GM18508 (cell line): ENCODE measurements around the gene LTV1.
"Not testable (repeated sequence)": the region's sequence is repeated elsewhere in the genome, so short reads cannot be mapped to it uniquely, and the experiment has no call there.

ENCODE experiments used
- ATAC-seq: cut with Tn5 transposase; IDR thresholded peaks from one replicate; pipeline ENCODE4 v1.9.1; 2021; ENCODE audit warnings: moderate number of reproducible peaks; ENCODE audit not compliant: insufficient read depth, unreplicated experiment

Gene LTV1

DNA sequence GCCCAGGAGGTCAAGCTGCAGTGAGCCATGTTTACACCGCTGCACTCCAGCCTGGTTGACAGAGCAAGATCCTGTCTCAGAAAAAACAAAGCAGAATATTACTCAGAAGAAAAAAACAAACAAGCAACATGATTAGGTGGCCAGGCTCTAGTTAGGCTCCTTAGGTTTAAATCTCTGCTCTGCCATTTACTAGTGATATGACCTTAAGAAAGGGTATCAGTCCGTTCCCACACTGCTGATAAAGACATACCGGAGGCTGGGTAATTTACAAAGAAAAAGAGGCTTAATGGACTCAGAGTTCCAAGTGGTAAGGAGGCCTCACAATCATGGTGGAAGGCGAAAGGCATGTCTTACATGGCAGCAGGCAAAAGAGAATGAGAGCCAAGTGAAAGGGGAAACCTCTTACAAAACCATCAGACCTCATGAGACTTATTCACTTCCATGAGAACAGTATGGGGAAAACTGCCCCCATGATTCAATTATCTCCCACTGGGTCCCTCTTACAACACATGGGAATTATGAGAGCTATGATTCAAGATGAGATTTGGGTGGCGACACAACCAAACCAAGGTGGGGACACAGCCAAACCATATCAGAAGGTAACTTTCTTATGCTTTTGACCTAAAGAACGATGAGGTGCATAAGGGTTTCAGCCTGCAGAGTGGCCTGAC, 2.4 kb upstream of the LTV1 start:
- no peak for ATAC-seq

DNA sequence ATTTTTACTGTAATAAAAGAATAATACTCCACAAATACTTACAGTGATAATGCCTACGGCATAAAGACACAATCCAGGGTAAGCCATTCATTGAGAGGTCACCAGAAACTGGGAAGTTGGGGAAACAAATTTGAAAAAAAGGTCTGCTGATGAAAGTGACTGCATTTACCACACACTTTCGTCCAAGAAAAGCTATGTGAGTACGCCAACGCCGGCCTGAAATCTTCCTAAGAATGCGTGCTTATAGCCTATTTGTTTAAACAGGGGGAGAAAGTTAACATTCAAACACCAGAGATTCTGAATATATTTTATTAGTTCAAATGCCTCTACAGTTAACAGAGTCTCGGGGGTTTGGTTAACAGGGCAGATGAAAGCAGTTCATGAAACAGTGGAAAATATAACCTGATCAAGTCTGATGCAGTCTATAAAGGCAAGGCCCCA, 657 bp upstream of the LTV1 start:
- no peak for ATAC-seq

DNA sequence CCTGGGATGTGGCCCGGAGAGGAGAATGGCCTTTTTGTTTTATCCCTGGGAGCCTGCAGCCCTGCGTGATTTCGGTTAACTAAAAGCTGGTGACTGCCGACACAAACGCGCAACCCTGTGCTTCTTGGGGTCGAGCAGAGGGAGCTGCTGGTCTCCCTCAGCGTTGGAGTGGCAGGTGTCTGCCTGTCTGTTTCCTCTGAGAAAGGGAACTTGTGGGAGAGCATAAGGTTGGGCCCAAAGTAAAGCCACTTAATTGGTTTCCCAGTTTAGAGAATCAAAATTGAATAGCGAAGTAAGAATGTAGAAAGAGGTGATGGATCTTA, 500 bp downstream of the LTV1 start:
- ATAC-seq, result peak; percentile 2

DNA sequence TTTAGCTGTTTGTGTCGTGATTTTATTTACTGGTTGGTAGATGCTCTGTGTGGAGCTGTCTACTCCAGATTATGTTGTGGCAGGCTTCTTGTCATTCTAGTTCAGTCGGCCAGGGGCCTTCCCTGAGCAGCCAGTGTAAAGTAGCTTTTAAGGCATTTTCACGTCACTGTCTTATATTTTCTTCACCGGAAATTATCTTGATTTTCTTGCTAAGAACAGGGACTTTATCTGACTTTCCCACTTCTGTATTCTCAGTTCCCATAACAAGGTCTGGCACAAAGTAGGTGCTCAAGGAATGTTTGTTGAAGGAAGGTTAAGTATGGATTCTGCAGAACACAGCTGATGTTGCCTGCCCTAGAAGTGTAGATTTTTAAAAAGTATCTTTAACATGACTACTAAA, 868 bp downstream of the LTV1 start:
- no peak for ATAC-seq

DNA sequence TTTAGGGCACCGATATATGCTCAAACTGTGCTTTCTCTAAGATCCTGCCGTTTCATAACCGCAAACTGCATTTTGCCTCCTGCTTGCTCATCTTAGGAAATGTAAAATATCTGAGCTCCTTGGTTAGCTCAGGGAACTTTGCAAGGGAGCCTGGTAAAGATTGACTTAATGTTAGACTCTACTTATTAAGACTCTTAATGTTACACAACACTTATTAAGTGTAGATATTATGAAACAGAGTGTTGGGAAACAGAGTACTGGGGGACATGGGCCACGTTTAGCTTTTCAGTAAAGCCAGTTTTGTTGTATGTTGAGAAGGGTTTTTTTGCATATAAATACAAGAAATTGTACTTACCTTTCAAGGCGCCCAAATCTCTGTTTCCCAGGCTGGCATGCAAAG, 1.9 kb downstream of the LTV1 start:
- no peak for ATAC-seq

DNA sequence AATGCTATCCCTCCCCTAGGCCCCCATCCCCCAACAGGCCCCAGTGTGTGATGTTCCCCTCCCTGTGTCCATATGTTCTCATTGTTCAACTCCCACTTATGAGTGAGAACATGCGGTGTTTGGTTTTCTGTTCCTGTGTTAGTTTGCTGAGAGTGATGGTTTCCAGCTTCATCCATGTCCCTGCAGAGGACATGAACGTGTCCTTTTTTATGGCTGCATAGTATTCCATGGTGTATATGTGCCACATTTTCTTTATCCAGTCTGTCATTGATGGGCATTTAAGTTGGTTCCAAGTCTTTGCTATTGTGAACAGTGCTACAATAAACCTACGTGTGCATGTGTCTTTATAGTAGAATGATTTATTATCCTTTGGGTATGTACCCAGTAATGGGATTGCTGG, 8.6 kb downstream of the LTV1 start:
- ATAC-seq, result not testable (repeated sequence)

DNA sequence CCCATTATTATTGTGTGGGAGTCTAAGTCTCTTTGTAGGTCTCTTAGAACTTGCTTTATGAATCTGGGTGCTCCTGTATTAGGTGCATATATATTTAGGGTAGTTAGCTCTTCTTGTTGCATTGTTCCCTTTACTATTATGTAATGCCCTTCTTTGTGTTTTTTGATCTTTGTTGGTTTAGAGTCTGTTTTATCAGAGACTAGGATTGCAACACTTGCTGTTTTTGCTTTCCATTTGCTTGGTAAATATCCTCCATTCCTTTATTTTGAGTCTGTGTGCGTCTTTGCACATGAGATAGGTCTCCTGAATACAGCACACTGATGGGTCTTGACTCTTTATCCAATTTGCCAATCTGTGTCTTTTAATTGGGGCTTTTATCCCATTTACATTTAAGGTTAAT, 11.9 kb downstream of the LTV1 start:
- not testable (repeated sequence) for ATAC-seq

DNA sequence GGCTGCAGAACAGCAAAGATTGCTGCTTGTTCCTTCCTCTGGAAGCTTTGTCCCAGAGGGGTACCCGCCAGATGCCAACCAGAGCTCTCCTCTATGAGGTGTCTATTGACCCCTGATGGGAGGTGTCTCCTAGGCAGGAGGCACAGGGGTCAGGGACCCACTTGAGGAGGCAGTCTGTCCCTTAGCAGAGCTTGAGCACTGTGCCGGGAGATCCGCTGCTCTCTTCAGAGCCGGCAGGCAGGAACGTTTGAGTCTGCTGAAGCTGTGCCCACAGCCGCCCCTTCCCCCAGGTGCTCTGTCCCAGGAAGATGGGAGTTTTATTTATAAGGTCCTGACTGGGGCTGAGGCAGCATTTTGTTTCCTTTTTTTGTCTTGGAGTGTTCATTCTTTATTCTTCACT, 13.6 kb downstream of the LTV1 start:
- ATAC-seq, result not testable (repeated sequence)

DNA sequence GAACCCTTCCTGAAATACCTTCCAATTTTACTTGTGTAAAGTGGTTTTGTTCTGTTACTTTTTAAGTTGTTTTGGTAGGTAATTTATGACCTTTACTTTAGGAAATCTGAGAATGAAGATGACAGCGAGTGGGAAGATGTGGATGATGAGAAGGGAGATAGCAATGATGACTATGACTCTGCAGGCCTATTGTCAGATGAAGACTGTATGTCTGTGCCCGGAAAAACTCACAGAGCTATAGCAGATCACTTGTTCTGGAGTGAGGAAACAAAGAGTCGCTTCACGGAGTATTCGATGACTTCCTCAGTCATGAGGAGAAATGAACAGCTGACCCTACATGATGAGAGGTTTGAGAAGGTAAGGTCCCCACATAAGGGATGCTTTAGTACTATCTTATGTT, 14.5 kb downstream of the LTV1 start:
- no peak for ATAC-seq

DNA sequence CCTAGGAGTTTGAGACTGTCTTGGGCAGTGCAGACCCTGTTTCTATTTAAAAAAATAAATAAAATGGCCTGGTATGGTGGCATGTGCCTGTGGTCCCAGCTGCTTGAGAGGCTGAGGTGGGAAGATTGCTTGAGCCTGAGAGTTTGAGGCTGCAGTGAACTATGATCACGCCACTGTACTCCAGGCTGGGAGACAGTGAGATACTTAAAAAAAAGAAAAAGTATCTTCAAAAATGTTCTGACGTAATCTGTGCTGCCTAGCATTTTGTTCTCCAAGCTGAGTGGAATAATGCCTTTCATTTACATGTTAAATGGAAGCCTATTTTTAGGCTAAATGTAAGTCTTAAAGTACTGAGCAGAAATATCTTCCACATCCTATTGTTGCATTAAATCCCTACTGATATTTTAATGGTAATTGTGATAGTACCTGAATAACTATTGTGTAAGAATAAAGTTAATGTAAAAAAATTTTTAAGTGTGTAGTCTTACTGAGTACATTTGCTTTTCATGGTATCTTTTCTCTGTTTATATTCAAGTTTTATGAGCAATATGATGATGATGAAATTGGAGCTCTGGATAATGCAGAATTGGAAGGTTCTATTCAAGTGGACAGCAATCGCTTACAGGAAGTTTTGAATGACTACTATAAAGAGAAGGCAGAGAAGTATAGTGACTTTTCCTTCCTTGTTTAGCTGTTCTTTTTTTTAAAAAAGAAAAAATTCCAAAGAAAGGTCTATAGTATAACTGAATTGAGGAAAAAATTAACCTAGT, 16.9 kb downstream of the LTV1 start:
- no peak for ATAC-seq

DNA sequence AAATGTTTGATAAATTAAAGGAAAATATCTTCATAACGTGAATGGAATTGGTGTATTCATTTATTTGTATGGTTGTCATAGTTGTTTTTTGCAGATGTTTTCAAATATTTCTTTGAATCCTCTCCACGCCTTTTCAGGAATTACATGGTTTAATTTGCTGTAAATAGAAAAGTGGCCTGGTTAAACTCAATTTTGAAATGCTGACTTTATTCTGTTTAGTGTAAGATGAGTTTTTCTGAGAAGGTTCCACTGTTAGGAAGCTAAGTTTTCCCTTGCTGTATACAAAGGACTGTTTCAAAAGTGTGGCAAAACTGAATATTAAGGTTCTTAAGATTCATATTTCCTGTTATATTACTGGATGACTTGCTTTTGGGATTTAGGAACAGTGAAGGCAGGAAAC, 20.6 kb downstream of the LTV1 start:
- no peak for ATAC-seq

DNA sequence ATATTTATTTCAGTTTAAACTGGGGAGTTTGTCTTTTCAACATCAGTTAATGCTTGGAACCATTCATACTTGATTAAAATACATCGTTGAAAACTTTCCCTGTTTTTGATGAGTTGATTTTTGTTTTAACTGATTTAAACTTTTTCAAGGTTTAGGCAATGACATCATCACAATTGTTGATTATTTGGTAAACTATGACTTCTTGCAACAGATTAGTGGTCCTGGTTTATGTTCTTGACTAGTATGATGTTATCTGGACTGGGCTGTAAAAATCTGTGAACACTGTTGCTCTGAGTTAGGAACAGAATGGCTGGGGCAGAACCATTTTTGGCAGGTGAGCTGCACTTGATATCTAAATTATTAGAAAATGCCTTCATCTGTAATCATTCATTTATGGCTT, 21.1 kb downstream of the LTV1 start, which contains the start of gene ZC2HC1B:
Gene ZC2HC1B, plus strand, starts transcription at position 241 of the 400 bp plus-strand sequence. Its CDS starts 66 bp downstream, at position 307.
- ATAC-seq, result no peak

DNA sequence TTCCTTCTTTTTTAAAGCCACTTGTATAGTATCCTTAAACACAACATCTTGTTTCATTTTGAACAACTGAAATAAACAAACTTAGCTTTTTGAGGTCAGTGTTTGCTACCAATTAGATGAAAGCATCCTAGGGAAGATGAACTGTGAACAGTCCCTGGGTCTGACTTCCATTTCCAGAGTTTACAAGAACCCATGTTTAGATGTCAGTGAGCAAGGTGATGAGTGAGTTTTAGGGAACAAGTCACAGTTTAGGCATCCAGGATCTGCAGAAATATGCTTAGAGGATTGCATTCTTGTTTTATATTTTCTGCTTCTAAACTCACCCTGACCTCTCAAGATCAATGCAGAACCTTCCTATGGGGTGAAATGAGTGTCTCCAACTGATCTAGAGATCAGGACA, 24.1 kb downstream of the LTV1 start:
- ATAC-seq, result no peak

DNA sequence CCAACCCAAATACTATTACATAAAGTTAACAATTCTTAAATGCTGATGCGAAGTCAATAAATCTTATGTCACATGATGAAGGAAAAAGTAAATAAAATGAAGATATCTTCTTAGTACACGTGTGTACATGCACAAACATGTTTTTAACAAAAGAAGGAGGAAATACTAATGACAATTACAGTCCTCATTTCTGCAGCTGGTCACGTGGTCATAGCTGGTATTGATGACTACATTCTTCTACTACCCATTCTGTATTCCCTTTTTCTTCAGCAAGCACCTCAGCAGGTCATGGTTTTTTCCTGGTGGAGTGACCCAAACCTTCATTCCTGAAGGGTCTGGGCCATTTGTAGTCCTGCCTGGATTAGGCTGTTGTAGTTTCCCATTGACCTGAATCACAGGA, 25.7 kb downstream of the LTV1 start:
- not testable (repeated sequence) for ATAC-seq

DNA sequence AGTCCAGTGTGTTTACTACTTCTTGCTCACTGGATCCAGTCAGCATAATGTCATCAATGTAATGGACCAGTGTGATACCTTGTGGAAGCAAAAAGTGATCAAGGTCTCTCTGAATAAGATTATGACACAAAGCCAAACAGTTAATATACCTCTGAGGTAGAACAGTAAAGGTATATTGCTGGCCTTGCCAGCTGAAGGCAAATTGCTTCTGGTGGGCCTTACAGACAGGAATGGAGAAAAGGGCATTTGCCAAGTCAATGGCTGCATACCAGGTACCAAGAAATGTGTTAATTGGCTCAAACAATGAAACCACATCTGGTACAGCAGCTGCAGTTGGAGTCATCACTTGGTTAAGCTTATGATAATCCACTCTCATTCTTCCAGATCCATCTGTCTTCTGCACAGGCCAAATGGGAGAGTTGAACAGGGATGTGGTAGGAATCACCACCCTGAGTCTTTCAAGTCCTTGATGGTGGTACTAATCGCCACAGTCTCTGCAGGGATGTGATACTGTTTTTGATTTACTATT, 28.1 kb downstream of the LTV1 start:
- not testable (repeated sequence) for ATAC-seq

DNA sequence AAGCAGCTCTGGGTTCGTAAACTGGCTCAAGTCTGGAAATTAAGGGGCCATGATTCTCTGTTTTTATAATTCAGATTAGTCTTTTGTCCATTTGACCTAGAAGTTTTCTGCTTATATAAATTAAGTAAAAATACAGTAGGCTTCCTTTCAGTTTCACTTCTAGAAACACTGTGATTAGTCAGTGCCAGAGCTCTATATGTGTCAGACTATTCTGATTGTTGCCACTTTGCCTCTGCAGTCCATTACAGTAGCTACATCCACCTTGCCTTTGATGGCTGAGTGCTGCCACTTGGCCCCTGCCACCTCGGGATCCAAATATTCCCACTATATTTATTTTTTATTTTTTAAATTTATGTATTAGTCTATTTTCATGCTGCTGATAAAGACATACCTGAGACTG, 29.1 kb downstream of the LTV1 start:
- peak; percentile 97 for ATAC-seq

DNA sequence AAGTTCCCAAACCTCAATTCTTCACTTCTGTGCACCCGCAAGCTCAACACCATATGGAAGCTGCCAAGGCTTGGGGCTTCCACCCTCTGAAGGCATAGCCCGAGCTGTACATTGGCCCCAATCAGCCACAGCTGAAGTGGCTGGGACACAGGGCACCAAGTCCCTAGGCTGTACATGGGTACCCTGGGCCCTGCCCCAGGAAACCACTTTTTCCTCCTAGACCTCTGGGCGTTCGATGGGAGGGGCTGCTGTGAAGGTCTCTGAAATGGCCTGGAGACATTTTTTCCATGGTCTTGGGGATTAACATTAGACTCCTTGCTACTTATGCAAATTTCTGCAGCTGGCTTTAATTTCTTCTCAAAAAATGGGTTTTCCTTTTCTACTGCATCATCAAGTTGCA, 30.5 kb downstream of the LTV1 start:
- ATAC-seq, result not testable (repeated sequence)

DNA sequence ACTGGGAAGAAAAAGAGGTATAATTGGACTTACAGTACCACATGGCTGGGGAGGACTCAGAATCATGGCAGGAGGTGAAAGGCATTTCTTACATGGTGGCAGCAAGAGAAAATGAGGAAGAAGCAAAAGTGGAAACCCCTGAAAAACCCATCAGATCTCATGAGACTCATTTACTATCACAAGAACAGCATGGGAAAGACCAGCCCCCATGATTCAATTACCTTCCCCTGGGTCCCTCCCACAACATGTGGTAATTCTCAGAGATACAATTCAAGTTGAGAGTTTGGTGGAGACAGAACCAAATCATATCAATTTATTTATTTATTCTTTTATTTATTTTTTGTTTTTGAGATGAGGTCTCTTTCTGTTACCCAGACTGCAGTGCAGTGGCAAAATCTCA, 31.4 kb downstream of the LTV1 start:
- not testable (repeated sequence) for ATAC-seq

DNA sequence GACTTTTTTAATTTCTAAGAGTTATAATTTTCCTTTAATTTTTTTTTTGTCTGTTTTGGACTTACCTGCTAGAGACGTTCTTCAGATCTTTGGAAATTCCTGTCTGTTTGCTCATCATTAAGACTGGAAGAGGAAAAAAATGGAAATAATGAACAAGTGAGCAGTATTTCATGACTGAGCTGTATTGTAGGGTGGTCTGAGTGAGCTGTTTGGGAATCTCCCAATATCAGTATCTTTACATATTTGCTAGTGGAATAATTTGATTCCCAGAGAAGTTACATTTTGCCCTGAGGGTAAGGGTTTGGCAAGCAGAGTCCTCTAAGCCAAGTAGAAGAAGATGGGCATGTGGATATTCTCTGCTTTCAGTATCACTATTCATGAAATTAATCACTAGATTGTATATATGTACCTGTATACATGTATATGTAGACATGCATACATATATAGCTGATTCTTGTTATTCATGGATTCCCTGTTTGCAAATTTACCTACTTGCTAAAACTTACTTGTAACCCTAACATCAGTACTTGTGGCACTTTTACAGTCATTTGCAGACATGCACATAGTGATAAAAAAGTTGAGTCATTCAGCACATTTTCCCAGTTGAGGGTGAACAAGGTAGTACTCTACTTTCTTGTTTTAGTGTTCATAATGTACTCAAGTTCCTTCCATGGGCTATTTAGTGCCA, 34.6 kb downstream of the LTV1 start:
- ATAC-seq, result no peak

DNA sequence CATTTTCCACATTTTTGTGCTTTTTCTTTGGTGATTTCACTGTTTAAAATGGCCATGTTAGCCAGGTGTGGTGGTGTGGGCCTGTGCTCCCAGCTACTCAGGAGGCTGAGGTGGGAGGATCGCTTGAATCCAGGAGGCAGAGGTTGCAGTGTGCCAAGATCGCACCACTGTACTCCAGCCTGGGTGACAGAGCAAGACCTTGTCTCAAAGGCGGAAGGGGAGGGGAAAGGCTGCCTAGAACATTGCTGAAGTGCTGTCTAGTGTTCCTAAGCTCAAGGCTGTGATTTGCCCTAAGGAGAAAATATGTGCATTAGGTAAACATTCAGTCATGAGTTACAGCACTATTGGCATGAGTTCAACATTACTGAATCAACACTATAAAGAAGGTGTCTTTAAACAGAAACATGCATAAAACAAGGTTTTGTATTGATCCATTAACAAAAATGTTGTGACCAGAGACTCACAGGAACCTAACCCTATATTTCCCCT, 35.2 kb downstream of the LTV1 start:
- ATAC-seq, result no peak

DNA sequence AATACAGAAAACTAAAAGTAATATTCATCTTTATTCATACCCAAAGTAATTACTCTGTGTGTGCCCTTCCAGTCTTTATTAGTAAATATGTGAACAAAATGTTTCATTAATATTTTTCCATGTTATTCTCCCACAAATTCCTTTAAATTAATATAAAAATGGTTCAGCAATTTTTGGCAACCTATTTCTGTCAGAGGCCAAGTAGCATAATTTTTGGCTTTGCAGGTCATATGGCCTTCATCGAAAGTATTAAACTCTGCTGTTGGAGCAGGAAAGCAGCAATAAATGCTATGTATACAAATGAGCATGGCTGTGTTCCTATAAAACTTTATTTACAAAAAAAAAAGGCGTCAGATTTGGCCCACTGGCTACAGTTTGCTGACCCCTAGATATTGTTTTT, 37.3 kb downstream of the LTV1 start:
- no peak for ATAC-seq
